ENCODE measurements around the gene COG5. TPM values are rescaled to one million over a fixed set of nuclear protein-coding genes. Genes with fewer than 3 reads are reported as not detected.

COG5 gene
- total and polyA plus RNA-seq, 9 of the 15 experiments (the other 6 are each of a cell fraction or from before 2014, with no cell fraction given): 15.3 to 75.1 (median 56.4) TPM

- Histone ChIP-seq H3K9me1 (ENCODE audit: control insufficient read depth, insufficient read depth, low read length) (no peaks in the 10 kb centered on the region), H3K27ac (ENCODE audit: extremely low read depth, low read depth, low read length) (no peak overlapping the region), H3K79me2 (ENCODE audit: control insufficient read depth, insufficient read depth, low read length) (no peaks in the 10 kb centered on the region), H2AFZ (ENCODE audit: low read depth, low read length) (no peak overlapping the region), H3K27me3 (ENCODE audit: control insufficient read depth in 2 of 2, insufficient read depth in 2 of 2, low read length in 2 of 2) (no peaks in the 10 kb centered on the region), H3K9ac (ENCODE audit: insufficient read depth in 1 of 2, low read depth in 2 of 2, low read length in 2 of 2) (no peak overlapping the region), H3K4me3 (no peak overlapping the region), H3K9me3 (replicated peaks; ENCODE audit: control insufficient read depth, insufficient read depth, low read depth, low read length) (no peaks in the 10 kb centered on the region), H4K20me1 (replicated peaks; ENCODE audit: control insufficient read depth, insufficient read depth, low read length) (no peaks in the 10 kb centered on the region), H3K4me1 (replicated peaks in 1 of 2; ENCODE audit: control insufficient read depth in 2 of 2, insufficient read depth in 2 of 2, low read length in 2 of 2) (no peaks in the 10 kb centered on the region), H3K36me3 (ENCODE audit: control insufficient read depth, insufficient read depth, low read length) (no peaks in the 10 kb centered on the region), H3K4me2 (ENCODE audit: insufficient read depth, low read length) (no peak overlapping the region)
- ChIA-PET POLR2A (interaction anchor here (1.2 kb wide), 1 partner anchor 18 kb away, joined by 3 read pairs; no protein-coding TSS in a partner anchor), CTCF (ENCODE audit: low intra/inter-chr PET ratio) (no interaction called here)
- in situ Hi-C loops (cut with MboI) (no loop called here), intact Hi-C loops (cut with micrococcal nuclease) (loop anchor here (10.0 kb wide), 1 partner anchor 677 kb away; no protein-coding TSS in a partner anchor)
- FAIRE-seq: no peak
- DNase-seq (ENCODE audit: extremely low read depth in 1 of 4, low spot score in 3 of 4): no peak
- TF ChIP-seq ZNF217 (CRISPR knock-in tag; IDR thresholded peaks at IDR 0.05) (no peak), ETV5 (CRISPR knock-in tag; IDR thresholded peaks at IDR 0.05; ENCODE audit: low read depth) (no peak), HLTF (IDR thresholded peaks at IDR 0.05) (no peak), FOSL1 (tag; conservative IDR thresholded peaks at IDR 0.05) (no peak), MED1 (CRISPR knock-in tag; IDR thresholded peaks at IDR 0.05; ENCODE audit: borderline replicate concordance) (no peak), HMGXB4 (CRISPR knock-in tag; IDR thresholded peaks at IDR 0.05) (no peak), RBM17 (IDR thresholded peaks at IDR 0.05; ENCODE audit: borderline replicate concordance, low read depth, low read length) (no peak), ZFP30 (CRISPR knock-in tag; IDR thresholded peaks at IDR 0.05; ENCODE audit: borderline replicate concordance) (no peak), CAMTA2 (CRISPR knock-in tag; conservative IDR thresholded peaks at IDR 0.05) (no peak), BRD9 (IDR thresholded peaks at IDR 0.05; ENCODE audit: low read depth, partially characterized antibody) (no peak), ZFP36 (IDR thresholded peaks at IDR 0.05; ENCODE audit: low read depth, low read length, partially characterized antibody) (no peak), MAFK (IDR thresholded peaks at IDR 0.05; ENCODE audit: low read length) (no peak), ELK3 (CRISPR knock-in tag; IDR thresholded peaks at IDR 0.05) (no peak), ZNF561 (CRISPR knock-in tag; conservative IDR thresholded peaks at IDR 0.05) (no peak), ZNF583 (CRISPR knock-in tag; IDR thresholded peaks at IDR 0.05) (no peak), IRF2 (CRISPR knock-in tag; IDR thresholded peaks at IDR 0.05) (no peak), RBM39 (optimal IDR thresholded peaks at IDR 0.05; ENCODE audit: low read depth, low read length) (no peak)
- TF ChIP-seq, protein P1, sequence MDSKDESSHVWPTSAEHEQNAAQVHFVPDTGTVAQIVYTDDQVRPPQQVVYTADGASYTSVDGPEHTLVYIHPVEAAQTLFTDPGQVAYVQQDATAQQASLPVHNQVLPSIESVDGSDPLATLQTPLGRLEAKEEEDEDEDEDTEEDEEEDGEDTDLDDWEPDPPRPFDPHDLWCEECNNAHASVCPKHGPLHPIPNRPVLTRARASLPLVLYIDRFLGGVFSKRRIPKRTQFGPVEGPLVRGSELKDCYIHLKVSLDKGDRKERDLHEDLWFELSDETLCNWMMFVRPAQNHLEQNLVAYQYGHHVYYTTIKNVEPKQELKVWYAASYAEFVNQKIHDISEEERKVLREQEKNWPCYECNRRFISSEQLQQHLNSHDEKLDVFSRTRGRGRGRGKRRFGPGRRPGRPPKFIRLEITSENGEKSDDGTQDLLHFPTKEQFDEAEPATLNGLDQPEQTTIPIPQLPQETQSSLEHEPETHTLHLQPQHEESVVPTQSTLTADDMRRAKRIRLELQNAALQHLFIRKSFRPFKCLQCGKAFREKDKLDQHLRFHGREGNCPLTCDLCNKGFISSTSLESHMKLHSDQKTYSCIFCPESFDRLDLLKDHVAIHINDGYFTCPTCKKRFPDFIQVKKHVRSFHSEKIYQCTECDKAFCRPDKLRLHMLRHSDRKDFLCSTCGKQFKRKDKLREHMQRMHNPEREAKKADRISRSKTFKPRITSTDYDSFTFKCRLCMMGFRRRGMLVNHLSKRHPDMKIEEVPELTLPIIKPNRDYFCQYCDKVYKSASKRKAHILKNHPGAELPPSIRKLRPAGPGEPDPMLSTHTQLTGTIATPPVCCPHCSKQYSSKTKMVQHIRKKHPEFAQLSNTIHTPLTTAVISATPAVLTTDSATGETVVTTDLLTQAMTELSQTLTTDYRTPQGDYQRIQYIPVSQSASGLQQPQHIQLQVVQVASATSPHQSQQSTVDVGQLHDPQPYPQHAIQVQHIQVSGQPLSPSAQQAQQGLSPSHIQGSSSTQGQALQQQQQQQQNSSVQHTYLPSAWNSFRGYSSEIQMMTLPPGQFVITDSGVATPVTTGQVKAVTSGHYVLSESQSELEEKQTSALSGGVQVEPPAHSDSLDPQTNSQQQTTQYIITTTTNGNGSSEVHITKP (IDR thresholded peaks at IDR 0.05; ENCODE audit: partially characterized antibody): no peak
- BruUV-seq (replicated peaks): no TSS peak
- no peak for ATAC-seq
- 89% methylated on average over 2 of the region's 2 CpGs for WGBS (ENCODE audit: insufficient coverage, low coverage, missing lambda C conversion rate)
Observed at GRCh38 chr7:107467972-107468371, 95.7 kb downstream of the COG5 start.
